CD4-positive, alpha-beta T cell treated with Interleukin-6 at 100 ng/mL for 8 hours (primary cell): ENCODE measurements around the gene UBA6.

Experiments
- DNase-seq: peaks from one replicate; pipeline ENCODE4 v3.0.0-alpha.2; 2020; ENCODE audit warnings: mixed read lengths, low spot score

Gene UBA6

DNA sequence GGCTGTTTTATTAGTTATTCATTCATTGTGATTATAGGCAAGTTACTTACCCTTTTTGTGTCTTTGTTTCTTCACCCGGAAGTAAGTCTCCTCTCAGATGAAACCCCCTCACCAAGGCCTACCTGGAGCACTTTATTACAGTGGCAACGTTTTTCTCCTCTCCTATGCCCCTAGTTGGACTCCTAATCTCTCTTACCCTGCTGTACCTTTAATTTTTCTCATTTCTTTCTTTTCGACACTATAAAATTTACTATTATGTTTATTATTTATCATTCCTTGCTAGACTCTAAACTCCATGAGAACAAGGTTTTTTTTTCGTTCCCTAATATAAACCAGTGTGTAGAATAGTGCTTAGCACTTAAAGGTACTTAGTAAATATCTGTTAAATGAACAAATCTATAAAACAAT, 124.9 kb downstream of the UBA6 start:
- no peak for DNase-seq

DNA sequence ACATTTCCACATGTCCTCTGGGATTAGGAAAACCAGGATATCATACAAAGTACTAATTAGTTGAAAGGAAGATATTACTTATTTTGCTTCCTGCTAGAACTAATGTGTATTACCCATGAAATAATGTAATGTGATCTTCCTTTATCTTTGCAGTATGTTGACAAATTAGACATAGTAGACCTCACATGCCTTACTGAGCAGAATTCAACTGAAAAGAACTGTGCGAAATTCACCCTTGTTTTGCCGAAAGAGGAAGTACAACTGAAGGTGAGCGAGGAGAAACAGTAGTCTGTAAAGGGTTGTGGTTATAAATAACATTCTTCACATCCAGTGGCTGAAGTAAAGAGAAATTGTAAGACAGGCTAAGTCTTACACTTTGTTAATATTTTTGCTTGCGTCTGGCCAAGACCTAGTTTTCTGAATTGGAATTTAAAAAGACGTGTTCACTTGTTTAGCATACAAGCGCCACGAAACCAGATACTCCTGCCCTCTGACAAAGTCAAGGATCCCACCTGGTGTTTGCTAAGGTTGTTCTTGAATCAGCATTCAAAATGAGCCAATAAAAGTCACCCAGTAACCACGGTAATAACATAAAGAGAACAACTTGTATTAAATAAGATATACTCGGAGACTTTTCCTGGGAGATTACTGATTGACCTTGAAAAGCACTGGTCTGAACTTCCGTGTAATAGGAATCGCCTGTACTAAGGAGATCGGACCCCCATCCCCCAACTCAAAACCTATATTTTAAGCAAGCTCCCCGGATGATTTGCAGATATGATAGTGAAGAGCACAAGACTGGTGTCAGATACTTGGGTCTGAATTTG, 125.5 kb downstream of the UBA6 start:
- peak; percentile 25 for DNase-seq

DNA sequence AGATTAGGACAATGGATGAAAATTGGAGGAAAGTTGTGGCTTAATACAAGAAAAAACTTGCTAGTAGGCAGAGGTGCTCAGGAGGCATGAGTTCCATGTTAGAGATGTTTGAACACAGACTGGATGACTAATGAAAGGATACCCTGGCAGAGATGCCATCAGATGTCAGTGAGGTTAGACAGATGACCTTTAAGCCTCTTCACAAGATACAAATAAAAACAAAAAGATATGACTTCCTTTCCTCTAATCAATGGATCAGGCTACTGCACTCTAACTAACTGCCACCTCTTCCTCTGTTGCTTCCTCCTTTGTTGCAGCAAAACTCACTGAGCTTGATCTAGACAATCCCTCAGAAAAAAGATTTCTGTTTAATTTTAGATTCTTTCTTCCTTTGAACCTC, 127.8 kb downstream of the UBA6 start:
- no peak for DNase-seq

DNA sequence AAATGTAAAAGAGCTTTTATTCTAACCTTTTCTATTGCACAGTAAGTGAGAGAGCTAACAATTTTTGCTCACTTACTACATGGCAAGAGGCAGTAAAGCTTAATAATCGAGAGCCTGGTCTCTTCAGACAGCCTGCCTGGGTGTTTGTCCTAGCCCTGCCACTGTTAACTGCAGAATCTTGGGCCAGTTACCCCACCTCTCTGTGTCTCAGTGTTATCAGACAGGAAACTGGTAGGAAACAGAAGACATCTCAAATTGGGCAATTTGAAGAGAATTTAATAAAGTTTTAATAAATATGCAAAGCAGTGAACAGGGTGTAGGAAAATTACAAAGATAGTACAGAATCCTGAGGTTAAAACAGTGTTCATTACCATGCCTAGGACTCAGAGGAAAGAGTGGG, 129.0 kb downstream of the UBA6 start:
- DNase-seq, result no peak

DNA sequence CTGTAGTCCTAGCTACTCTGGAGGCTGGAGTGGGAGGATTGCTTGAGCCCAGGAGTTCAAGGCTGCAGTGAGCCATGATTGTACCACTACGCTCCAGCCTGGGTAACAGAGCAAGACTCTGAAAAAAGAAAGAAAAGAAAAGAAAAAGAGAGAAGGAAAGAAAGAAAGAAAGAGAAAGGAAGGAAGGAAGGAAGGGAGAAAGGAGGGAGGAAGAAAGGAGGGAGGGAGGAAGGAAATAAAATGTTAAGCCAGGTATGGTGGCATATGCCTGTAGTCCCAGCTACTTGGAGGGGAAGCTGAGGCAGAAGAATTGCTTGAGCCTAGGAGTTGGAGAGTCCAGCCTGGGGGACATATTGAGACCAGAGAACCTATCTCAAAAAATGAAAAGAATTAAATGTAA, 130.4 kb downstream of the UBA6 start:
- DNase-seq, result no peak

DNA sequence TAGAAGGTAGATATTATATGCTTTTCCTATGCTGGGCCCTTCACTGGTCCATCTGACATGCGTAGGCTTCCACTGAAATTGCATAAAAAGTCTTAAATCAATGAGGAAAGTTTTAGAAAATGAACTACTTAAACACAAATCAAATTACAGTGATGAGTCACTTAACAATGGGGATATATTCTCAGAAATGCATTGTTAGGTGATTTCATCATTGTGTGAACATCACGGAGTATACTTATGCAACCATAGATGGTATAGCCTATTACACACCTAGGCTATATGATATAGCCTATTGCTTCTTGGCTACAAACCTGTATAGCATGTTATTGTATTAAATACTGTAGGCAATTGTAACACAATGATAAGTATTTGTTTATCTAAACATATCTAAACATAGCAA, 132.1 kb downstream of the UBA6 start:
- DNase-seq, result no peak

DNA sequence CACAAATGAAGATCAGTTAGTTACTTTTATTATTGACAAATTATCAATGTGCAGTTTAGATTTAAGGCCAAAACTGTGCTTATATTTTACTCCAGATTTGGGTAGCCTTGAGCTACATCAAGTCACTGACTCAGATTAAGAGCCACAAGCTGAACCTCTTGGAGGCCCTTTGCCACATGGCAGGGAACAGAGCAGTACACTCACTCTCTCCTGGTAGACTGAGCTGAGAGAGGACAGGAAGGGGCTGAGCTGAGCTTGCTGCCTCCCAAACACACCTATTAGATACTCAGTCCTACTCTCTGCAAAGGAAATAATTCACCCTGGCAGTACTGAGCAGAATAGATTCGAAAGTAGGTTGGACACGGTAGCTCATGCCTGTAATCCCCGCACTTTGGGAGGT, 134.6 kb downstream of the UBA6 start:
- DNase-seq, result no peak

DNA sequence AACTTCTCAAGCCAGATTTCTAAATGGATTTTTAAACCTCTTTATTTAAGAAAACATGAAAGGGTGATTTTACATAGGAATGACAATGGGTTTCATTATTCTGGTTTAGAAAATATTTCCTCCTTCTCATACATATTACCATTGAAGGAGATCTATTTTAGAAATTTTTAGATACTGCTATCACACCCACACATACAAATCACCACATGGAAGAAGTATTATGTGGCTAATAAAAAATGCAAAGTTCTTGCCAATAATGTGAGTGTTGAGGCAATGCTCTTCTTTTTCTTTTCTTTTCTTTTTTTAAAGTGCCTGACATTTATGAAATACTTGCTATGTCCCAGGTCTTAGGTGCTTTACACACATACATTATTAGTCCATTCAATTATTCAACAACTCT, 135.7 kb downstream of the UBA6 start:
- no peak for DNase-seq
